Right cardiac atrium (tissue), 5 donors: ENCODE measurements around the gene SHF. TPM values are rescaled to one million over a fixed set of nuclear protein-coding genes. Genes with fewer than 3 reads are reported as not detected.

Source experiments
- ATAC-seq, 2 donors: fragments of 200-7000 bp; cut with Tn5 transposase; one replicate each; pipeline versions ENCODE4 v1.8.0 to v1.9.1; 2020; ENCODE audit warnings: moderate library complexity in 2 of 2, mild to moderate bottlenecking in 1 of 2
- DNase-seq, 3 donors: peaks; one replicate each; pipeline ENCODE4 v3.0.0-alpha.2; 2020
- H3K27ac ChIP-seq: one replicate; pipeline ENCODE4 v1.5.1; 2013; ENCODE audit warnings: mild to moderate bottlenecking, low read length, control low read depth, moderate library complexity
- H3K27me3 ChIP-seq: one replicate; pipeline ENCODE4 v1.6.1; 2013; ENCODE audit not compliant: control insufficient read depth, insufficient read depth
- H3K4me1 ChIP-seq: one replicate; pipeline ENCODE4 v1.6.1; 2013; ENCODE audit warnings: low read length; ENCODE audit not compliant: control insufficient read depth, insufficient read depth
- H3K4me3 ChIP-seq: one replicate; pipeline ENCODE4 v1.5.1; 2013; ENCODE audit warnings: low read length, control low read depth
- H3K9me3 ChIP-seq: one replicate; pipeline ENCODE4 v1.6.1; 2013; ENCODE audit warnings: low read length; ENCODE audit not compliant: control insufficient read depth
- WGBS: extraction: QIAGEN DNeasy Blood & Tissue Kit; methylation state at CpG from one replicate; pipeline ENCODE4 v1.1.7; 2013; 5-methylcytosine and 5-hydroxymethylcytosine counted together
- intact Hi-C, 4 donors: fragments of 100-400 bp; cut with DNase I; formaldehyde crosslinking; loops; one replicate each; pipeline versions ENCODE4 v1.11.0 to v1.14.0; 2022 to 2023
- polyA plus RNA-seq: library from polyadenylated mRNA; stranded (reverse); fragments of 200-250 nt; gene quantifications from one replicate; pipeline ENCODE4 v1.2.3, GENCODE V29; 2013
- total RNA-seq, 4 donors: library from RNA; stranded (reverse); fragmentation: NEBNext Ultra II Directional; extraction: Animal tissue kit (Norgen Biotek cat#: 25700); gene quantifications; one replicate each; pipeline ENCODE4 v1.2.1, GENCODE V29; 2021
- donor health status: healthy with polysubstance abuse.
- donor health status: DM: no; HTN: yes; CAD: no.
- donor health status: DM: no; HTN: no; CAD: no.
- donor health status: DM: no; HTN: yes; CAD: no; lungs with severe emphysema.
- donor health status: DM: yes; HTN: yes; CAD: no.

Gene SHF
- total and polyA plus RNA-seq, 5 donors = 8.1 to 13.2 (median 9.5) TPM

- DNase-seq = no peak
- no peaks in the 10 kb centered on the region for H3K27me3 ChIP-seq
- peaks cover 3% of the 10 kb centered on the region for H3K4me1 ChIP-seq
- ATAC-seq = no peak
- no peak overlapping the region for H3K4me3 ChIP-seq
- intact Hi-C loops = no loop called here
- WGBS = 82% methylated on average over 8 of the region's 8 CpGs
- no peaks in the 10 kb centered on the region for H3K9me3 ChIP-seq
- no peak overlapping the region for H3K27ac ChIP-seq
Observed at GRCh38 chr15:45180648-45181436, 6.9 kb downstream of the SHF start.

GRCh38 chr15:45180201-45180600 lies 7.6 kb downstream of the SHF start:
- Histone ChIP-seq H3K27me3 (no peaks in the 10 kb centered on the region), H3K4me1 (no peaks in the 10 kb centered on the region), H3K27ac (no peak overlapping the region), H3K9me3 (no peaks in the 10 kb centered on the region), H3K4me3 (no peak overlapping the region)
- WGBS = 80% methylated on average over 7 of the region's 7 CpGs
- no peak for DNase-seq
- intact Hi-C loops = no loop called here
- ATAC-seq = no peak

- no peak overlapping the region for H3K27ac ChIP-seq
- H3K4me1 ChIP-seq = no peaks in the 10 kb centered on the region
- DNase-seq (peak in 1 of 3 donors; percentile 64), ATAC-seq (peak in 1 of 2 donors; percentile 14)
- no peak overlapping the region for H3K4me3 ChIP-seq
- 86% methylated on average over 13 of the region's 13 CpGs for WGBS
- no peaks in the 10 kb centered on the region for H3K27me3 ChIP-seq
- H3K9me3 ChIP-seq = no peaks in the 10 kb centered on the region
- intact Hi-C loops = no loop called here
Observed at GRCh38 chr15:45179221-45179985, 8.4 kb downstream of the SHF start.

GRCh38 chr15:45177285-45177684 lies 10.5 kb downstream of the SHF start:
- Histone ChIP-seq H3K4me1 (no peaks in the 10 kb centered on the region), H3K4me3 (no peak overlapping the region), H3K9me3 (no peaks in the 10 kb centered on the region), H3K27ac (no peak overlapping the region), H3K27me3 (no peaks in the 10 kb centered on the region)
- DNase-seq (no peak), ATAC-seq (peak in 1 of 2 donors; percentile 9)
- intact Hi-C loops = no loop called here
- WGBS = 94% methylated on average over 3 of the region's 3 CpGs

GRCh38 chr15:45174577-45174976 lies 13.2 kb downstream of the SHF start:
- intact Hi-C loops = no loop called here
- Histone ChIP-seq H3K4me1 (no peaks in the 10 kb centered on the region), H3K27me3 (no peaks in the 10 kb centered on the region), H3K9me3 (no peaks in the 10 kb centered on the region), H3K4me3 (no peak overlapping the region), H3K27ac (no peak overlapping the region)
- DNase-seq (no peak), ATAC-seq (no peak)
- WGBS = 87% methylated on average over 2 of the region's 2 CpGs

GRCh38 chr15:45174069-45174468 lies 13.7 kb downstream of the SHF start:
- no peaks in the 10 kb centered on the region for H3K9me3 ChIP-seq
- H3K4me1 ChIP-seq = peaks cover 2% of the 10 kb centered on the region
- intact Hi-C loops = no loop called here
- no peak overlapping the region for H3K4me3 ChIP-seq
- H3K27me3 ChIP-seq = no peaks in the 10 kb centered on the region
- ATAC-seq (no peak), DNase-seq (no peak)
- WGBS = 92% methylated on average over 6 of the region's 6 CpGs
- H3K27ac ChIP-seq = no peak overlapping the region

GRCh38 chr15:45171912-45172311 lies 15.9 kb downstream of the SHF start:
- Histone ChIP-seq H3K4me1 (peaks cover 5% of the 10 kb centered on the region), H3K9me3 (no peaks in the 10 kb centered on the region), H3K27me3 (no peaks in the 10 kb centered on the region), H3K27ac (no peak overlapping the region), H3K4me3 (no peak overlapping the region)
- no peak for DNase-seq
- intact Hi-C loops = no loop called here
- ATAC-seq = no peak
- 95% methylated on average over 12 of the region's 12 CpGs for WGBS

GRCh38 chr15:45169608-45170480 lies 17.9 kb downstream of the SHF start:
- peaks cover 5% of the 10 kb centered on the region for H3K4me1 ChIP-seq
- intact Hi-C loops = loop anchor here in 2 of 4 donors (5.0 to 10.0 kb wide), 2 partner anchors 32 to 235 kb away; a partner anchor contains a TSS
- H3K9me3 ChIP-seq = no peaks in the 10 kb centered on the region
- H3K27ac ChIP-seq = no peak overlapping the region
- DNase-seq = no peak
- ATAC-seq = no peak
- H3K4me3 ChIP-seq = no peak overlapping the region
- H3K27me3 ChIP-seq = no peaks in the 10 kb centered on the region
- WGBS = 65% methylated on average over 4 of the region's 4 CpGs

GRCh38 chr15:45168751-45169551 lies 18.8 kb downstream of the SHF start:
- Histone ChIP-seq H3K4me3 (no peak overlapping the region), H3K27me3 (no peaks in the 10 kb centered on the region), H3K4me1 (peaks cover 5% of the 10 kb centered on the region), H3K27ac (peak overlapping the region; percentile 15), H3K9me3 (no peaks in the 10 kb centered on the region)
- intact Hi-C loops = loop anchor here in 2 of 4 donors (5.0 to 10.0 kb wide), 2 partner anchors 33 to 236 kb away; a partner anchor contains a TSS
- DNase-seq (no peak), ATAC-seq (no peak)
- 80% methylated on average over 9 of the region's 9 CpGs for WGBS

GRCh38 chr15:45168286-45168685 lies 19.5 kb downstream of the SHF start:
- Histone ChIP-seq H3K9me3 (no peaks in the 10 kb centered on the region), H3K4me1 (peaks cover 5% of the 10 kb centered on the region), H3K27me3 (no peaks in the 10 kb centered on the region), H3K4me3 (no peak overlapping the region), H3K27ac (peak overlapping the region; percentile 98)
- ATAC-seq (no peak), DNase-seq (no peak)
- 96% methylated on average over 4 of the region's 4 CpGs for WGBS
- intact Hi-C loops = loop anchor here in 2 of 4 donors (5.0 to 10.0 kb wide), 2 partner anchors 34 to 237 kb away; a partner anchor contains a TSS
